ENCODE measurements around the gene CD101. TPM values are rescaled to one million over a fixed set of nuclear protein-coding genes. Genes with fewer than 3 reads are reported as not detected.

The CD101 gene
- total RNA-seq, 1 donor from 2014 or later: 3.2 TPM

DNA sequence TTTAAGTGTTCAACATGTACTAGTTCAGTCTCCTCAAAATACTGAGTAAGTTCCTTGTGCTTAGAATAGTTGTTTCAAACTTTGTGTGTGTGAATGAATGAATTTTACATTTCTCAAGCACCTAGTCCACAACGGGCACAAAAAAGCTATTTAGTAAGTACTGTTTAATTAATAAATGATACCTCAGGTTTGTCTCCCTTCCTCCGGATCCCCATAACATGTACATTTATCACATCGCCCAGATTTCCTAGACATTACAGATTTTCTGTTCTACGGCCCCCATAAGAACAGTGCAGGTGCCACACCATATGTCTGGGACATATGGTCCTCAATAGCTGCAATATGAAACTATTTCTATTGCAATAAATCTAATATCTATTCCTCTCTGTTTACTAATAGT, 57.2 kb downstream of the CD101 start:
- Mint-ChIP-seq H3K27ac (ENCODE audit: unreplicated experiment) (peak overlapping the region; percentile 95), H3K9me3 (ENCODE audit: unreplicated experiment) (peaks cover 4% of the 10 kb centered on the region), H3K4me1 (ENCODE audit: low read depth, unreplicated experiment) (peaks cover 11% of the 10 kb centered on the region), H3K36me3 (ENCODE audit: unreplicated experiment) (no peaks in the 10 kb centered on the region), H3K27me3 (ENCODE audit: unreplicated experiment) (no peaks in the 10 kb centered on the region), H3K4me3 (ENCODE audit: unreplicated experiment) (no peak overlapping the region)
- no peak for DNase-seq
- TF ChIP-seq CTCF (IDR thresholded peaks at IDR 0.05; ENCODE audit: partially characterized antibody, unreplicated experiment): no peak

DNA sequence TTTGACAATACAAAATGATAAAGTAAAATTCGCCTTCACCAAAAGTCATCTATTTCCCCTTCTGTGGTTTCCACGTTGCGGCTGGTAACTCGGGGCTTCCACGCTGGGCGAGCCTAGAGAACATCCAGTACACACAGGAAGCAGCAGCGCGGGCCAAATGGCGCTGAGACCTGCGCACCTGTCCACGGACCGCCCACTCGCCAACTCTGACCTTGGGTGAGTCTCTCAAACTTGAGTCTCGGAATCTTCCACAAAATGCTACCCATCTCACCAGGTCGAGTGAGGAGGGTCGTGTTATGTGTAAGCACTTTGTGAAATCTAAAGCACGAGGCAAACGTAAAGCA, 57.7 kb downstream of the CD101 start:
- Mint-ChIP-seq H3K4me3 (ENCODE audit: unreplicated experiment) (no peak overlapping the region), H3K36me3 (ENCODE audit: unreplicated experiment) (no peaks in the 10 kb centered on the region), H3K27ac (ENCODE audit: unreplicated experiment) (peak overlapping the region; percentile 95), H3K27me3 (ENCODE audit: unreplicated experiment) (no peaks in the 10 kb centered on the region), H3K9me3 (ENCODE audit: unreplicated experiment) (peaks cover 4% of the 10 kb centered on the region), H3K4me1 (ENCODE audit: low read depth, unreplicated experiment) (peaks cover 11% of the 10 kb centered on the region)
- no peak for TF ChIP-seq CTCF (IDR thresholded peaks at IDR 0.05; ENCODE audit: partially characterized antibody, unreplicated experiment)
- DNase-seq: peak; percentile 55

DNA sequence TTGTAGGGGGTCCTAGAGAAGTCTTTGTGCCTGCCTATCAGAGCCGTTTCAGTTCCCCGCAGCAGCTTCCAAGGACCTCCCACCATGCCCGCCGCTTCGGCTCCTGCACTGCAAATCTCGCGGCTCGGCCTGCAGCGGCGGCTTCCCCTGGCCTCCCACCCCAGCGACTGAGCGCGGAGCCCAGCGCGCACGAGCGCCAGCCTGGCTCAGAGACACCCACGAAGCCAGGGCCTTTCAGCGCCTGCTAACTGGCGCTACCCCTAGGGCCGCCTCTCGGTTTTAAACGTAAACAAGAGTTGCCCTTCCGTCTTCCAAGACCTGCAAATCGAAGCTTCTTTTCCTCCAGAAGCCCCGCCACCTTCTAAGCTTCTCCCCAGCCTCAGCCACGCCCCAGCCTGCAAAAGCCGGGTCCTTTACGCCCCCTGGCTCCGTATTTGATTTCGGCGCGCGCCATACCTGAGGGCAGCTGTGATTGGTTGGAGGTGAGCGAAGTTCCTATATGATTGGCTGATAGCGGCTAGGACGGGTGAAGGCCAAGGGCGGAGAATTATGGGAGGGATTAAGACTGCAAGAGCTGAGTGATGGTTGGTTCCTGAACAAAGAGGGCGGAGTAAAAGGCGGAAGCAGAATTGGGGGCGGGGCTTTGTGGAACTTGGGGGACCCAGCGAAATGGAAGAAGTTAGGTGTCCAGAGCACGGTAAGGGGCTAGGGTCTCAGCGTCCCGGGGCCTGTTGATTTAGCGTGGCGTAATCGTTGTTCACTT, 58.3 kb downstream of the CD101 start, which contains the start of gene TTF2:
TSS of gene TTF2 (plus strand) at position 649 of the 763 bp plus-strand sequence. CDS start at position 670, 21 bp downstream.
- no peaks in the 10 kb centered on the region for H3K36me3 Mint-ChIP-seq (ENCODE audit: unreplicated experiment)
- peaks cover 4% of the 10 kb centered on the region for H3K9me3 Mint-ChIP-seq (ENCODE audit: unreplicated experiment)
- peak; percentile 93 for DNase-seq
- no peak within 1 kb of the TSS for H3K4me3 Mint-ChIP-seq (ENCODE audit: unreplicated experiment)
- peak within 1 kb of the TSS; percentile 95 for H3K27ac Mint-ChIP-seq (ENCODE audit: unreplicated experiment)
- TF ChIP-seq CTCF (IDR thresholded peaks at IDR 0.05; ENCODE audit: partially characterized antibody, unreplicated experiment): peak; percentile 23
- peaks cover 11% of the 10 kb centered on the region for H3K4me1 Mint-ChIP-seq (ENCODE audit: low read depth, unreplicated experiment)
- H3K27me3 Mint-ChIP-seq (ENCODE audit: unreplicated experiment): no peaks in the 10 kb centered on the region

- Mint-ChIP-seq H3K4me1 (ENCODE audit: low read depth, unreplicated experiment) (peaks cover 11% of the 10 kb centered on the region), H3K9me3 (ENCODE audit: unreplicated experiment) (peaks cover 4% of the 10 kb centered on the region), H3K4me3 (ENCODE audit: unreplicated experiment) (no peak overlapping the region), H3K27ac (ENCODE audit: unreplicated experiment) (no peak overlapping the region), H3K36me3 (ENCODE audit: unreplicated experiment) (no peaks in the 10 kb centered on the region), H3K27me3 (ENCODE audit: unreplicated experiment) (no peaks in the 10 kb centered on the region)
- DNase-seq: peak; percentile 37
- no peak for TF ChIP-seq CTCF (IDR thresholded peaks at IDR 0.05; ENCODE audit: partially characterized antibody, unreplicated experiment)
Measured at GRCh38 chr1:117060441-117061317, 59.1 kb downstream of the CD101 start.

Measured in glutamatergic neuron (in vitro differentiated cells).